Lower leg skin (tissue), 3 donors: Measurements from ENCODE around the gene ADCY6.

Experiments used
- POLR2A ChIP-seq, 2 donors: fragments of 450-650 bp; IDR thresholded peaks; one replicate each; pipeline ENCODE4 v1.6.1; 2016 to 2017; ENCODE audit warnings: antibody characterized with exemption in 2 of 2, mild to moderate bottlenecking in 1 of 2, moderate library complexity in 1 of 2
- TF ChIP-seq, protein P1 (sequence below), 3 donors: fragments of 450-650 bp; IDR thresholded peaks; one replicate each; pipeline ENCODE4 v1.5.1; 2016; ENCODE audit warnings: antibody characterized with exemption in 3 of 3, mild to moderate bottlenecking in 3 of 3, moderate library complexity in 2 of 3

DNA sequence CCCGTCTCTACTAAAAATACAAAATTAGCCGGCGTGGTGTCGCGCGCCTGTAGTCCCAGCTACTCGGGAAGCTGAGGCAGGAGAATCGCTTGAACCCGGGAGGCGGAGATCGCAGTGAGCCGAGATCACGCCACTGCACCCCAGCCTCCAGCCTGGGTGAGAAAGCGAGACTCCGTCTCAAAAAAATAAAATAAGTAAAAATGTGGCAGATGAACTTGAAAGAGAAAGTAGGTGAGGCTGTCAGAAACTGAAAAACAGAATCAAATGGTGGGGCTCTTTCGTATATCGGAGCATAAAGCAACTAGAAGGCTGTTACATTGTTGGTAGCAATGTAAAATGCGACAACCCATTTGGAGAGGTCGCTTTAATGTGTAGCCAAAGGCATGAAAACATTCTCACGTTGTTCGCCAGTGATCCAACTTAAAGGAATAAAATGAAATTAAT is 71.6 kb downstream of the ADCY6 start:
- TF ChIP-seq, protein P1, sequence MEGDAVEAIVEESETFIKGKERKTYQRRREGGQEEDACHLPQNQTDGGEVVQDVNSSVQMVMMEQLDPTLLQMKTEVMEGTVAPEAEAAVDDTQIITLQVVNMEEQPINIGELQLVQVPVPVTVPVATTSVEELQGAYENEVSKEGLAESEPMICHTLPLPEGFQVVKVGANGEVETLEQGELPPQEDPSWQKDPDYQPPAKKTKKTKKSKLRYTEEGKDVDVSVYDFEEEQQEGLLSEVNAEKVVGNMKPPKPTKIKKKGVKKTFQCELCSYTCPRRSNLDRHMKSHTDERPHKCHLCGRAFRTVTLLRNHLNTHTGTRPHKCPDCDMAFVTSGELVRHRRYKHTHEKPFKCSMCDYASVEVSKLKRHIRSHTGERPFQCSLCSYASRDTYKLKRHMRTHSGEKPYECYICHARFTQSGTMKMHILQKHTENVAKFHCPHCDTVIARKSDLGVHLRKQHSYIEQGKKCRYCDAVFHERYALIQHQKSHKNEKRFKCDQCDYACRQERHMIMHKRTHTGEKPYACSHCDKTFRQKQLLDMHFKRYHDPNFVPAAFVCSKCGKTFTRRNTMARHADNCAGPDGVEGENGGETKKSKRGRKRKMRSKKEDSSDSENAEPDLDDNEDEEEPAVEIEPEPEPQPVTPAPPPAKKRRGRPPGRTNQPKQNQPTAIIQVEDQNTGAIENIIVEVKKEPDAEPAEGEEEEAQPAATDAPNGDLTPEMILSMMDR (IDR thresholded peaks at IDR 0.05), result no peak
- no peak for TF ChIP-seq POLR2A (IDR thresholded peaks at IDR 0.05)
